ENCODE results near the gene TMSB15C. TPM values are rescaled to one million over a fixed set of nuclear protein-coding genes. Genes with fewer than 3 reads are reported as not detected.
"Not testable (repeated sequence)": the region's sequence is repeated elsewhere in the genome, so short reads cannot be mapped to it uniquely, and the experiment has no call there.

The TMSB15C gene
- total RNA-seq, 4 donors from 2014 or later, result 0.45 to 1.0 (median 0.65) TPM

DNA sequence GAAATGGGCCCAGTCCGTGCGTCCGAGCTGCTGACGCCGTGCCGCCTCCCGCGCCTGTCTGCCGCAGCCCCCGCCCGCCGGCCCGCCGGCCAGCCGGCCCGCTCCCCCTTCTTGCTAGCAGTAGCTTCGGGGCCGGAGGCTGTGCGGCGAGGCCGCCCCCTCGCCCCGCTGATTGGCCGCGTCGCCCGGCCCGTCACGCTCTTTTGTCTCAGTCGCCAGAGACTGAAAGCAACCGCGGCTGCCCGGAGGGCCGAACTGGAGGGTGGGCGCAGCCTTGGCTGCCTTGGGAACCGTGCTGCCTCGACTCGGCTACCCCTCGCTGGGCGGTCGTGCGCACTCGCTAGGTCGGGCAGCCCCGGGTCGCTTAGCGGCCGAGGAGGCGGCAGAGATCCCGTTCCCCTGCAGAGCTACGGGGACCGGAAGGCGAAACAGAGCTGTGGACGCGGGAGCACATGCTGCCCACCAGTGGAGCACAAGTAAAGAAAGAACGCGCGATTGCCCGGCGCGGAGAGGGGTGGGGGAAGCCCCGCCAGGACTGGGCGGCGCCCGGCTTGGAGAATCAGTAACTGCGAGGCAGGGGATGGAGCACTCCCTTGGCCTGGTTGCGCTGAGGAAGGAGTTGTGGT, 36.4 kb upstream of the TMSB15C start, which contains the start of gene ZCCHC18:
ZCCHC18 (plus strand) TSS at position 198 of the 626 bp plus-strand sequence. CDS start 1,589 bp downstream, outside the sequence.
- Histone ChIP-seq H3K9me3 (no peaks in the 10 kb centered on the region), H3K4me1 (no peaks in the 10 kb centered on the region), H3K36me3 (no peaks in the 10 kb centered on the region), H3K4me3 (replicated peaks in 1 of 3) (peak within 1 kb of the TSS in 2 of 3 donors; percentile 25 to 26), H3K27ac (peak within 1 kb of the TSS in 1 of 3 donors; percentile 17), H3K27me3 (no peaks in the 10 kb centered on the region)
- TF ChIP-seq, protein P1, sequence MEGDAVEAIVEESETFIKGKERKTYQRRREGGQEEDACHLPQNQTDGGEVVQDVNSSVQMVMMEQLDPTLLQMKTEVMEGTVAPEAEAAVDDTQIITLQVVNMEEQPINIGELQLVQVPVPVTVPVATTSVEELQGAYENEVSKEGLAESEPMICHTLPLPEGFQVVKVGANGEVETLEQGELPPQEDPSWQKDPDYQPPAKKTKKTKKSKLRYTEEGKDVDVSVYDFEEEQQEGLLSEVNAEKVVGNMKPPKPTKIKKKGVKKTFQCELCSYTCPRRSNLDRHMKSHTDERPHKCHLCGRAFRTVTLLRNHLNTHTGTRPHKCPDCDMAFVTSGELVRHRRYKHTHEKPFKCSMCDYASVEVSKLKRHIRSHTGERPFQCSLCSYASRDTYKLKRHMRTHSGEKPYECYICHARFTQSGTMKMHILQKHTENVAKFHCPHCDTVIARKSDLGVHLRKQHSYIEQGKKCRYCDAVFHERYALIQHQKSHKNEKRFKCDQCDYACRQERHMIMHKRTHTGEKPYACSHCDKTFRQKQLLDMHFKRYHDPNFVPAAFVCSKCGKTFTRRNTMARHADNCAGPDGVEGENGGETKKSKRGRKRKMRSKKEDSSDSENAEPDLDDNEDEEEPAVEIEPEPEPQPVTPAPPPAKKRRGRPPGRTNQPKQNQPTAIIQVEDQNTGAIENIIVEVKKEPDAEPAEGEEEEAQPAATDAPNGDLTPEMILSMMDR (IDR thresholded peaks at IDR 0.05), result no peak
- peak in 1 of 2 donors; percentile 17 for TF ChIP-seq POLR2A (IDR thresholded peaks at IDR 0.05)
- no CpG with 5 or more reads among the region's 67 CpGs for WGBS, 2 donors
- intact Hi-C loops (cut with DNase I), result no loop called here
- DNase-seq, result peak; percentile 10 to 15

DNA sequence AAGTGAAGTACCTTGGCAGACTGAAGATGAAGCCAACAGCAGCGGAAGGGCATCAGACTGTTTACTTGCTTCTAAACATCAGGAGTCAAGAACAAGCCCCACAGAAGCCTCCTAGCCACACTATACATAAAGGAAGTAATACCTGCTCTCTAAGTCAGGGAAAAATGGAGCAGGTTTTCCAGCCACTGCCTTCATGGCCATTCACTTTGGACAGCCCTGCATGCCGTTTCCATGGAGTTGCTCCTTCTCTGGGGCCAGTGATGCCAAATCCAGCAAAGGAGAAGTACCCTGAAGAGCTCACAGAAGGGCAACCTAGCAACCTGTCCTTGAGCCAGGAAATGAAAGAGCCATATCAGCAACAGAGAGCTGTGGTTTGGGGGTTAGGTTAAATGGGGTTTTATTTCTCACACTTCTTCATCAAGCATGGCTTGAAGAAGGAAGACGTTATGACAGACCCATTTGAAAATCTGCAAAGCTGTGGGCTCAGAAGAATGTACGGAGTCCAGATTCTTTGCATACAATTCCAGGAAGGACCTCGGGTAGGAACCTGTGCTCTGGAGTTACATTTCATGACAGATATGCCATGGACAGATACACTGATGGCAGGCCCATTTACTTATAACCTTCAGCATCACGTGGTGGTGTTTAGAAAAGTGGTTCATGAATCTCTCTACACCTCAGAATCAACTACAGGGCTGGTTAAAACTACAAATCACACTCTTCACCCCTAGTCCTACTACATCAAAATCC, 34.6 kb upstream of the TMSB15C start:
- intact Hi-C loops (cut with DNase I); H3K27me3 ChIP-seq; H3K9me3 ChIP-seq; H3K27ac ChIP-seq; H3K36me3 ChIP-seq; DNase-seq; H3K4me1 ChIP-seq; H3K4me3 ChIP-seq (replicated peaks in 1 of 3): not testable (repeated sequence)
- 70 to 78% methylated on average over 4 to 5 of the region's 6 CpGs for WGBS, 2 donors

DNA sequence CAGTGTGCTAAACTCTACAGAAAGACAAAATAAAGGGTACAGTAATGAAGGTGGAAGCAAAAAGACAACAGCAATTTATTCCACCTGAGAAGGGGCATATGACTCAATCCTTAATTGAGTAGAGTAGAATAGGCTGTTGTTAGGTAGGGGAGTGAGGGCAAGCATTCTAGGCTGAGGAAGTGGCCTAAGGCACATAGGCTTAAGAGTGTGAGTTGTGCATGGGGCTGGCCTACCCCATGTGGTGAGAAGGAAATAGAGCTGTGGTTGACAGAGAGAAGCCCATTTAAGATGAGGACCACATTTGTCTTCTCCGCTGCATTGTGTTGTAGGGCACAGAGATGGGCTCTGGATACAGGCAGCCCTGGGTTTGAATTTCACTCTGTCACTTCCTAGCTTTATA, 32.9 kb upstream of the TMSB15C start:
- WGBS, 2 donors, result 91% methylated on average over 1 of the region's 1 CpG
- Histone ChIP-seq H3K27ac (no peak overlapping the region), H3K4me1 (no peaks in the 10 kb centered on the region), H3K27me3 (no peaks in the 10 kb centered on the region), H3K36me3 (no peaks in the 10 kb centered on the region), H3K4me3 (replicated peaks in 1 of 3) (no peak overlapping the region), H3K9me3 (no peaks in the 10 kb centered on the region)
- DNase-seq, result no peak
- intact Hi-C loops (cut with DNase I), result no loop called here
- TF ChIP-seq, protein P1 (IDR thresholded peaks at IDR 0.05), result no peak
- no peak for TF ChIP-seq POLR2A (IDR thresholded peaks at IDR 0.05)

DNA sequence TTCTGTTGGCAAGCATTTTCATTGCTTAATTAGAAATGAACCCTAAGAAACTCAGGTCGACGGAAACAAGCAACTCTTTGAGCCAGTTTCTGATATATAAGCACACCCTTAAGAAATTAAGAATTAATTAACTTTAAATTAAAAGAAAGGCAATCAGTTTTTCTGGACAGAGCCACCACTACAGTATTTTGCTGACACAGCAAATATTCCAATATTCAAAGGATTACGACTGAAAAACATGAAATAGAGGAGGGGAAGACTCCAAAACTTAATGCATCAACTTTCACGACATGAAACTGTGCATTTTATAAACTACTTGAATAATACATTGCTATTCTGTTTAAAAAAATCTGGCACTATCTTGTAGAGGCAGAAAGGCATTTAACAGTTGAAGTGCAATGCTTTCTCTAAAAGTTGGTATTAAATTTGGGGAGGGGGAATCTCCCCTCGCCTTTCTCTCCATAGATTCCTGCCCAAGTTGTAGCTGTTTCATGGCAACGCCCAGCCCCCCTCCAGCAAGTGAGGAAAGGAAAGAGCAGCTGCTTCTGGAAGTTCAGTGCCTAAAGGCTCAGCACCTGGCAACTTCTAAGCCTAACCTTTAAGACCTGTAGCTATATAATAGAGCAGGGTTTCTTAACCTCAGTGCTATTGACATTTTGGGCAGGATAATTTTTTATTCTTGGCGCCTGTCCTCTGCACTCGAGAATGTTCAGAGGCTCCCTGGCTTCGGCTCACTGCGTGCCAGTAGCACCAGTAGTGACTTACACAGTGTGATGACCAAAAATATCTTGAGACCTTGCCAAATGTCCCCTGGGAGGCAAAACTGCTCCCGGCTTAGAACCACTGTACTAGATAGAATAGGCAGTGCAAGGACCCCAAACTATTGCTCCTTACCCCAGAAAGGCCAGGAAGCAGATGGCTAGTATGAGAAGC, 29.6 kb upstream of the TMSB15C start:
- 60 to 68% methylated on average over 10 of the region's 11 CpGs for WGBS, 2 donors
- no peaks in the 10 kb centered on the region for H3K36me3 ChIP-seq
- no peaks in the 10 kb centered on the region for H3K27me3 ChIP-seq
- intact Hi-C loops (cut with DNase I), result no loop called here
- H3K27ac ChIP-seq, result no peak overlapping the region
- peak; percentile 8 to 22 for DNase-seq
- no peak overlapping the region for H3K4me3 ChIP-seq (replicated peaks in 1 of 3)
- H3K4me1 ChIP-seq, result no peaks in the 10 kb centered on the region
- no peak for TF ChIP-seq POLR2A (IDR thresholded peaks at IDR 0.05)
- TF ChIP-seq, protein P1 (IDR thresholded peaks at IDR 0.05), result no peak
- H3K9me3 ChIP-seq, result no peaks in the 10 kb centered on the region

DNA sequence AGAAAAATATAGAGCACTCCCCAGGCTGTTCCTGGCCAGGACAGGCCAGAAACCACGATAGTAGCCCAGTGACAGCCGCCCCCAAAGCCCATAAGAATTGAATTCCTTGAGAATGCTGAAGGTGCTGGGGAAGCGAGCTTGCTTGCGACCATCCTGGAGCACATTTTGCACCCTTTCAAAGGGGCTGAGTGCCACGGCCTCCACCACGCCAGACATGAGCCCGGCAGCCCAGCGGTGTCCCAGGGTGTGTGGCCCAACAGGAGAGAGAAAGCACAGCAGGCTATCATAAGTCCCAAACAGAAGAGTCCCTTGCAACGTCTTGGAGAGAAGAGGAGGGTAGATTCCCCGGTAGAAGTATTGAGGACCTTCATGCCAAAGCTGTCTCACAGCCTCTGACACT, 28.6 kb upstream of the TMSB15C start:
- 89 to 91% methylated on average over 3 to 4 of the region's 10 CpGs for WGBS, 2 donors
- H3K36me3 ChIP-seq, result no peaks in the 10 kb centered on the region
- no peak for TF ChIP-seq POLR2A (IDR thresholded peaks at IDR 0.05)
- H3K4me3 ChIP-seq (replicated peaks in 1 of 3), result no peak overlapping the region
- H3K4me1 ChIP-seq, result no peaks in the 10 kb centered on the region
- no peak overlapping the region for H3K27ac ChIP-seq
- no peaks in the 10 kb centered on the region for H3K27me3 ChIP-seq
- intact Hi-C loops (cut with DNase I), result no loop called here
- DNase-seq, result no peak
- no peaks in the 10 kb centered on the region for H3K9me3 ChIP-seq
